GM12878 (cell line): Measurements from ENCODE around the gene TRMT44. TPM values are rescaled to one million over a fixed set of nuclear protein-coding genes. Genes with fewer than 3 reads are reported as not detected.
A peak's percentile ranks its signal among the peaks of the same experiment; 100 is the strongest.

Experiments used
- ATF7 ChIP-seq: fragments of 450-650 bp; IDR thresholded peaks from 2 replicates; pipeline ENCODE4 v1.6.1; 2016; ENCODE audit warnings: low read depth, mild to moderate bottlenecking
- BCL11A ChIP-seq: IDR thresholded peaks from 2 replicates; pipeline ENCODE4 v1.6.1; 2011; ENCODE audit warnings: low read depth, low read length
- CHD2 ChIP-seq: IDR thresholded peaks from 2 replicates; pipeline ENCODE4 v1.6.1; 2011; ENCODE audit warnings: low read depth, low read length, improper control_type of control experiment, borderline replicate concordance
- RELA ChIP-seq: fragments of 450-650 bp; IDR thresholded peaks from 2 replicates; pipeline ENCODE4 v1.8.0; 2014; ENCODE audit warnings: borderline replicate concordance; ENCODE audit not compliant: partially characterized antibody
- RELB ChIP-seq: fragments of 450-650 bp; IDR thresholded peaks from 2 replicates; pipeline ENCODE4 v1.6.1; 2017; ENCODE audit warnings: low read depth, mild to moderate bottlenecking, moderate library complexity
- SKIL ChIP-seq: fragments of 450-650 bp; IDR thresholded peaks from 2 replicates; pipeline ENCODE4 v1.6.1; 2017; ENCODE audit warnings: mild to moderate bottlenecking, low read depth, inconsistent platforms; ENCODE audit not compliant: poor library complexity, severe bottlenecking
- ZNF687 ChIP-seq: fragments of 450-650 bp; IDR thresholded peaks from 2 replicates; pipeline ENCODE4 v1.6.1; 2017; ENCODE audit warnings: mild to moderate bottlenecking, moderate library complexity
- polyA plus RNA-seq, 11 experiments: library from polyadenylated mRNA; depleted of rRNA in 4 of 11; unstranded in 6 of 11; stranded (reverse) in 5 of 11; fragments of >200 nt; fragmentation: Nextera tagmentation in 4 of 11; fragmentation: Illumina TruSeq in 1 of 11; extraction: Ambion mirVana in 4 of 11; extraction: Trizol in 1 of 11; gene quantifications; 1 replicate in 1 of 11; 2 replicates in 10 of 11; pipeline versions ENCODE4 v1.2.1 to v1.2.3, GENCODE V29; 2011 to 2016; ENCODE audit warnings: inconsistent platforms in 2 of 11, missing spikeins in 2 of 11, low read depth in 1 of 11
- total RNA-seq, 4 experiments: library from RNA; depleted of rRNA in 3 of 4; stranded (reverse); fragments of >200 nt in 3 of 4; fragmentation: Illumina TruSeq in 1 of 4; extraction: Trizol in 1 of 4; gene quantifications; 2 replicates each; pipeline versions ENCODE4 v1.2.1 to v1.2.3, GENCODE V29; 2013 to 2021

TRMT44 gene
- total and polyA plus RNA-seq, 10 of the 15 experiments (the other 5 are each of a cell fraction or from before 2014, with no cell fraction given): 1.3 to 18.5 (median 10.1) TPM

- TF ChIP-seq RELB: no peak
- no peak for TF ChIP-seq RELA
- no peak for TF ChIP-seq SKIL
- TF ChIP-seq BCL11A: peak; percentile 19; the same call in 1 of the 2 replicates
- TF ChIP-seq ZNF687: peak; percentile 26; the same call in 1 of the 2 replicates
- peak; percentile 35; the same call in 1 of the 2 replicates for TF ChIP-seq CHD2
- peak; percentile 20; the same call in 1 of the 2 replicates for TF ChIP-seq ATF7
- TF ChIP-seq, all 136 proteins: peak for 14
Observed at GRCh38 chr4:8393593-8394038, 47.0 kb upstream of the TRMT44 start (continued).
